ENCODE measurements around the gene ARL2BP.
"Not testable (repeated sequence)": the region's sequence is repeated elsewhere in the genome, so short reads cannot be mapped to it uniquely, and the experiment has no call there.

ARL2BP gene

DNA sequence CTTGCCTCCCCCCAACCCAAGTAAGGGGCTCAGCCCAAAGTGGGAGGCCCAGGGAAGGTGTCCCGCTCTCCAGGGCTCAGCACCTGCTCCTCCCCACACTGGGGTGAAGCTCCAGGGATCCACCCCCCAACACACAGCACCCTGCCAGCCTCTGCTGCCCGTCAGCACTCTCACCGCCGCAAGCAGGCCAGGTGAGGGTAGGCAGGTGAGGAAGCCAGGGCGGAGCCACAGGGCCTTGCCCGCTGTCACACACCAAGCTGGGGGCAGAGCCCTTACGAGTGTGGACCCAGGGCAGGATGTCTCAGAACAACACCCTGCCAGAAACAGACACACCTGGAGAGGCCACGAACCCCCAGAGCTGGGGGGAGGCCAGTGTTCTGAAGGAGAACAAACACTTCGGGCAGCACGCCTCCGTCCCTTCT, 19.9 kb downstream of the ARL2BP start:
- no peak for DNase-seq

- DNase-seq, result peak; percentile 87
These were observed 20.9 kb downstream of the ARL2BP start for GRCh38 chr16:57265850-57266530.

DNA sequence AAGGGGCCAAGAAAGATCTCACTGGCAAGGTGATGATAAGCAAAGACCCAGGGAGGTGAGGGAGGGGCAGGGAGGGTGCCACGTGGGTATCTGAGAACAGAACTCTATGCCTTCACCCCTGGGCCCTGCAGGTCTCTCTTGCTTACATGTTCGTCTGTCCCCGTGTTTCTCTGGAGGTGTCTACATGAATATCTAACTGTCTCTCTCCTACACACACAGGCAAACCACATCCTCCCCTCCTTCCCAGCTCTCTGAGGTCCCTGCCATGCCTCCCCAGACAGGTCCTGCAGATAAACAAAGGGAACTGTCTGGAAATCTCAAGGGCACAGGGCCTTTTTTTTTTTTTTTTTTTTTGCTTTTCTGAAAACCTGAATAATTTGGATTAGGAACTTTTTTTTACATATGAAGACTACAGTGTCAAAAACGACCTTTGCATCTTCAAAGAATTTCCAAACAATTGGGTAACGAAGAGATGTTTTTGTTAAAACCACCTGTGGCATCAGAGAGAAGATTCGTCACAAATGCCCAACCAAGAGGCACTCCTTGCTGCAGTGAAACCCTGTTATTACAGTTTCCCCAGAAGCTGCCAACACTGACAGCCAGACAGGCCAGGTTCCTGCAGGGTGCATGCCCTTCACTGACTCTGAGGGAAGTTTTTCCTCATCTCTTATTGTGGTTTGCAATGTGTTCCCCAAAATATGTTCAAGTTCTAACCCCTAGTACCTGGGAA, 21.6 kb downstream of the ARL2BP start:
- peak; percentile 66 for DNase-seq

DNA sequence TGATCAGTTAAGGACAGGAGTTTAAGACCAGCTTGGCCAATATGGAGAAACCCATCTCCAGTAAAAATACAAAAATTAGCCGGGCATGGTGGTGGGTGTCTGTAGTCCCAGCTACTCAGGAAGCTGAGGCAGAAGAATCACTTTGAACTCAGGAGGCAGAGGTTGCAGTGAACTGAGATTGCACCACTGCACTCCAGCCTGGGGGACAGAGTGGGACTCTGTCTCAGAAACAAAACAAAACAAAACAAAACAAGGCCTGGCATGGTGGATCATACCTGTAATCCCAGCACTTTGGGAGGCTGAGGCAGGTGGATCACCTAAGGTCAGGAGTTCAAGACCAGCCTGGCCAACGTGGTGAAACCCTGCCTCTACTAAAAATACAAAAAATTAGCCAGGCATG, 22.3 kb downstream of the ARL2BP start:
- DNase-seq, result not testable (repeated sequence)

DNA sequence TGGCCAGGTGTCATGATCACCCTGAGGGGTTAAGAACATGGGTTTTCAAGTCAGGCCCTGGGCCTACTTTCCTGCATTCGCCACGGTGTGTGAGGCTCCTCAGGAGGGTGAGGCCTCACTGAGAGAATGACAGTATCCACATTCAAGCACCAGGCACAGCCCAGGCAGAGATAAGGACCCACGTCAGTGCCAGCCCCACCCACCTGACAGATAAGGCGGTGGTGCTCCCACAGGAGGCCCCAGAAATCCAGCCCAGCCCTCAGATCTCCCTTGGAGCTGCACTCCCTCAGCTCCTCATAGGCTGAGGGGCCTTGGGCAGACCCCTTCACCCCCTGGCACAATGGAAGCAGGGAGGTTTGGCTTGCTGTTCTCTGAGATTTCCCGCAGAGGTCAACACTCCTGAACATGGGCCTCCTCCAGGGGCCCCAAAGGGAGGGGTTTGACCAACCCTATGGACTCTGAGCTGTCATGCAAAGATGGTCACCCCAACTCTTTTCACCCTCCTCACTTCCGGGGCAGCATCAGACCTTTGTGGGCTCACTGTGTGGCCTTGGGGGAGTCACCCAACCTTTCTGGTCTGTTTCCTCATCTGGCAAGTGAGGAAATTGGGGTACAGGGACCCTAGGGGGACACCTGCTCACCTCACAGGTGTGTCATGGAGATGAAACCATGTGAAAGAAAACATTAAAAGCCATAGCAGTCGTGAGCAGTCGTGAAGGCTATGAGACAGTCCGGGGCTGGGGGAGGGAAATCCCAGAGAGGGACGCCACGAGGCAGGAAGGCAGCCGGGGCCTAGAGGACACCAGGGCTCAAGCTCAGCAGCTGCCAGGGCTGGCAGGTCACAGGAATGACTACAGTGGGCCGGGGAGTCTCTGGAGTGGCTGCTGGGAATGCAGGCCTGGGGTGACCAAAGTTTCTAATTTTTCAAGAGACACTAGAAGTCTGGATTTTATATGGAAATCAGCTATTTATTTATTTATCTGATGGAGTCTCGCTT, 24.0 kb downstream of the ARL2BP start:
- DNase-seq, result peak; percentile 99

- peak; percentile 39 for DNase-seq
These were observed 25.4 kb downstream of the ARL2BP start for GRCh38 chr16:57270221-57271062.

DNA sequence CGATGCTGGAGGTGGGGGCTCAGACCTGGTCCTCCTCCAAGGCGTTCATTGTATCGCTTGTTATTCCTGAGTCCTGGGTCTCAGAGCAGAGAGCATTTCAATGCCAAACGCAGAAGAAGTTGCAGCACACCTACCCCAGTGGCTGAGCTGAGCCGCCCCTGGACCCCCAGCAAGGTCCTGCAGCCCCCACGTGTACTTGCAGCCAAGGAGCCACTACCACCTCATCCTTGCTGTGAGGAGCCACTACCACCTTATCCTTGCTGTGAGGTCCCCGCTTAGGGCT, 25.9 kb downstream of the ARL2BP start:
- DNase-seq, result no peak

- no peak for DNase-seq
These were observed 26.9 kb downstream of the ARL2BP start for GRCh38 chr16:57271867-57272495.

- no peak for DNase-seq
These were observed 28.3 kb downstream of the ARL2BP start for GRCh38 chr16:57273359-57273758.

DNA sequence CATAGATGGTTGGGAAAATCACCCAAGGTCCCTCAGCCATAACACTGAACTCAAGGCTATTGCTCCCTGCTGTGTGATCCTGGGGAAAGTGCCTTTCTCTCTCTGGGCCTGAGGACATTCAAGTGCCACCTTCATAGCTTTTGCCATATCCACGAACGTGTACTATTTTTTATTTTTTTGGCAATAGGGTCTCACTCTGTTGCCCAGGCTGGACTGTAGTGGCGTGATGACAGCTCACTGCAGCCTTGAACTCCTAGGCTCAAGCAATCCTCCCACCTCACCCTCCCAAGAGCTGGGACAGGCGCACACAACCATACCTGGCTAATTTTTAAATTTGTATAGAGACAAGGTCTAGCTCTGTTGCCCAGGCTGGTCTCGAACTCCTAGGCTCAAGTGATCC, 28.8 kb downstream of the ARL2BP start:
- DNase-seq, result no peak

- not testable (repeated sequence) for DNase-seq
These were observed 30.9 kb downstream of the ARL2BP start for GRCh38 chr16:57275946-57276345.

DNA sequence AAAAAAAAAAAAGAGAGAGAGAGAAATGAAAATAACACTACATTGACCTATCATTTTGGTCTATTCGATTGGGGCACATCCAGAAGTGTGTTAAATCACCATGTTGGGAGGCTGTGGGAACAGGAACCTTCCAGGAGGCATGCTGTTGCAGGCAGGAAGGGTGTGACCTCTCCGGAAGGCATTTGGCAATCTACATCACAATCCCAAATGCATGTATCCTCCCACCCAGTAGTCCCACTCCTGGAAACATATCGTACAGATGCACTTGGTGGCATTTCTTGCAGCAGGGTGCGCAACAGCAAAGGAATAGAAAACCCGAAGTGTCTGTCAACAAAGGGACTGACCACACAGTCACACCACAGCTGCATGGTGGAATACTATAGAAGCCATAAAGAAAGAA, 31.5 kb downstream of the ARL2BP start:
- peak; percentile 67 for DNase-seq

DNA sequence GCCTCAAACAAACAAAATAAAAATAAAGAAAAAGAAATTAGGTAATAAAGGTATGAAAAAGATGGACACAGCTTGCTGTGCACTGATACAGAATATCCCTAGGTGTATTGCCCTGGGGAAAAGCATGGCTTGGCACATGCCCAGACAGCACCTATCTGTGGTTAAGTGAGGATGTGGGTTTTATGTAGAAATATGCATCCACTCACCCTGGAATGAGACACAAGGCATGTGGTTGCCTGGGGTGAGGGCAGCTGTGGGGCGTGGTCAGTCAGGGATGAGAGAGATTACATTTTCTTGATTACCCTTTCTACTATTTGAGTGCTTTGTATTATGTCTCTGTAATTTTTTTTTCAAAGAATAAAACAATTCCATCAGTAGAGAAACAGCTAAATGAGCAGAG, 32.5 kb downstream of the ARL2BP start:
- DNase-seq, result peak; percentile 96

GRCh38 chr16:57278494-57278893, 33.4 kb downstream of the ARL2BP start:
- no peak for DNase-seq

GRCh38 chr16:57279780-57280638, 35.0 kb downstream of the ARL2BP start:
- no peak for DNase-seq

GRCh38 chr16:57281791-57282190, 36.7 kb downstream of the ARL2BP start:
- DNase-seq, result no peak

DNA sequence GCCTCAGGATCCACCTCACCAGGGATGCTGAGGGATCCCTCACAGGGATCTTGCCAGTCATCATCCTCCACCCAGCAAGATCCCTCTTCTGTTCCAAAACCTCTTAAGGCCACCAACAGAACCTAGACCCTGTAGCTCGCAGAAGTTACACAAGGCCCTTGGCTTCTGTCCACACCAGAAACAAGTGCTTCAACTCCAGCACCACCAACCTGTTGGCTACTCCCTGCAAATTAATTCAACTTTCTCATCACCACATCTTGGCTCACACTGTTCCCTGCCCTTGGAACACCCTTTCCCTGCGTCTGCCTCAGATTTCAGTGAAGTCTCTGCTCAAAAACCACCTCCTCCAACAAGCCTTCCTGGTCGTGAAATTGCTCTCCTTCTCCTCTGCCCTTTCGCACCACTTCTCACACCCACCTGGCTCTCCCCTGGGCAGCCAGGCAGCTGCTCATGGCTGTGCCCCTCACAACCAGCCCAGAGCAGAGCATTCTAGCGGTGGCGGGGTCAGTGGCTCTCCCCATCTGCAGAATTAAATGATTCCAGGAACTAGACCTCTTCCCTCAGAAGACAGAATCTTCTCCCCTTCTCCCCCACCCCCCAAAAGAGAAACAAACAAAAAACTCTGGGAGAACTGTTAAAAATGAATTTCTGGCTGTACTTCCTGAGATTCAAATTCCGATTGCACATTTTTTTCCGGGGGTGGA, 37.6 kb downstream of the ARL2BP start:
- no peak for DNase-seq

DNA sequence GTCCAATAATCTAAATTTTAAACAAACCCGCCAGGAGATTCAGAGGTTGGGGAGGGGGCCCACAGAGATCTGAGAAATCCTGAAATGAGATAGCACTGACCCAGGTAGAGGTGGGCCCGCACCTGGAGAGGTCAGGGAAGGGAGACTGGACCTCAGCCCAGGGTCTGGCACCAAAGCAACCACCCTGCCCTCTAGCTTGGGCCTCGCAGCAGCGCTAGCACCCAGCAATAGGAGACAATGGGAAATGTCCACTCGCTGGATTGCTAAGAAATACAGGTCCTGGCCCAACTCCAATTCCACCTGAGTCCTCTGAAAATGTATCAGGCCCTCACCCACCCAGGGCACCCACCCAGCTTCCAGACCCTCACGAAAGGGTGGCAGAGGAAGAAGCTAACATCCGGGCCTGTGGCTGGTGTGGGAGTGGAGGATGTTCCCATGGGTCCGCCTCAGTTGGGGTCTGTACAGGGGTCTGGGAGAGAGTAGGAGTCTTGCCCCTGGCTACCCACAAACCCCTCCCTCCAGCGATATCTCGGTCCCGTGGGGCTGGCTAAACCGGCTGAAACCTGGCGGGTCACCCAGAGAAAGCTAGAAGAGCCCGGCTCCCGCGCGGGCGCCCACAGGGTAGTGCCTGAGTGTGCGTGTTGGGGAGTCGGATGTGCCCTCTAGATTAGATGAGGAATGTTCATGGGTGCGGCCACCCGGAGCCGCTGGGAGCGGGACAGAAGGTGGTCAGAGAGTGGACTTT, 38.3 kb downstream of the ARL2BP start:
- no peak for DNase-seq

DNA sequence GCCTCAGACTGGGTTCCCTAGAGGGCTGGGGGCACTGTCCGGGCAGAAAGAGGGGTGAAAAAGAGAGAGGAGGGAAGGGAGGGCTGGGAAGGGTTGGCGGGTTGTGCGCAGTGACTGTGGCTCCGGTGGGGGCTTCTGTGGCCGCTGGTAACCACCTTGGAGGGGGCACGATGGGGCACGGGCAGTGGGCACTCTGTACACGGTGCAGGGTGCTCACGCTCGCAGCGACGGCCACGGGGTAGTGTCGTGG, 38.8 kb downstream of the ARL2BP start:
- no peak for DNase-seq
